ENCODE results near the gene PCNA. TPM values are rescaled to one million over a fixed set of nuclear protein-coding genes. Genes with fewer than 3 reads are reported as not detected.

PCNA gene
- total RNA-seq, 1 donor from 2014 or later = 26.4 TPM

GRCh38 chr20:5146099-5146668, 26.4 kb upstream of the PCNA start:
- DNase-seq = no peak
- intact Hi-C loops (cut with DNase I) = no loop called here
- no peak for ATAC-seq (ENCODE audit: poor library complexity)

DNA sequence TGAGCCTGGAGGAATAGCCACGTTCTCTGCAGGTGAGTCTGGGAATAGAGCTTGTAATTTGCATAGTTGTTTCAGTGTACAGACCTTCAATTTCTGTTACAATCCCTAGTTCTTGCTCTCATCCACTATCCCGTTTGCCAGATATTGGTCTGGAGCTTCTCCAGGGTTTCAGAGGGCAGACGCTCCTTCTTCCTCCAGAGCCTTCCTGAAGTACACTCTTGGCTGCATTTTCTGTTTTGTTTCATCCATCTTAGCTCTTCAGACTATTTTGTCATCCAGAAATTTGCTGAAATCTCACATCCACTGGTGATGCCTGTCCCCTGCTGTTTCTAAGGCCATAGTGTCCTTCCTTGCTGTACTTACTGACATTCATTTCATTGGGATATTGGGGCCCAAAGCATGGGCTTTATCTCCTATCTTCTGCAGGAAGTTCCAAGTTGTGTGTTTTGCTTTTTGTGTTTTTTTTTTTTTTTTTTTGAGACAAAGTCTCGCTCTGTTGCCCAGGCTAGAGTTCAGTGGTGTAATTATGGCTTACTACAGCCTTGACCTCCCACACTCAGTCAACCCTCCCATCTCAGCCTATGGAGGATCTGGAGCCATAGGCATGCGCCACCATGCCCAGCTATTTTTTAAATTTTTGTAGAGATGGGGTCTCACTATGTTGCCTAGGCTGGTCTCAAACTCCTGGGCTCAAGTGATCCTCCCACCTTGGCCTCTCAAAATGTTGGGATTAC, 25.8 kb upstream of the PCNA start:
- no peak for DNase-seq
- no peak for ATAC-seq (ENCODE audit: poor library complexity)
- intact Hi-C loops (cut with DNase I) = no loop called here

GRCh38 chr20:5143851-5144250, 24.1 kb upstream of the PCNA start:
- intact Hi-C loops (cut with DNase I) = no loop called here
- DNase-seq = no peak
- ATAC-seq (ENCODE audit: poor library complexity) = no peak

DNA sequence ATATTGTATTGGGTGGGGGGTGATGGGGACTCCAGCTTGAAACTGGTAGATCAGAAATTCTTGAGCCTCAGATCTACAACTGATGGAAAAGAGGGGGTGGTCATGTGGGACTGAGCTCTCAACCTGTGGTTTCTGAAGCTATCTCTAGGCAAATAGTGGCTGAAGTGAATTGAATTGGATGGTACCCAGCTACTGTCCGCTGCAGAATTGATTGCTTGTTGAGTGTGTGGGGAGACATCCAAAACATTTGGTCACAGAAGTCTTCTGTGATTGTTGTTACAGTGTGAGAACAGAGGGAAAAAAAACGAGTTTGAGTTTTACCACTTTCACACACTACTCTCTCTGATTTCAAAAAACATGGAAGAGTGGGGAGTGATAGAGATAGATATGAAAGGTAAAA, 21.9 kb upstream of the PCNA start:
- intact Hi-C loops (cut with DNase I) = no loop called here
- ATAC-seq (ENCODE audit: poor library complexity) (peak; percentile 32), DNase-seq (no peak)

DNA sequence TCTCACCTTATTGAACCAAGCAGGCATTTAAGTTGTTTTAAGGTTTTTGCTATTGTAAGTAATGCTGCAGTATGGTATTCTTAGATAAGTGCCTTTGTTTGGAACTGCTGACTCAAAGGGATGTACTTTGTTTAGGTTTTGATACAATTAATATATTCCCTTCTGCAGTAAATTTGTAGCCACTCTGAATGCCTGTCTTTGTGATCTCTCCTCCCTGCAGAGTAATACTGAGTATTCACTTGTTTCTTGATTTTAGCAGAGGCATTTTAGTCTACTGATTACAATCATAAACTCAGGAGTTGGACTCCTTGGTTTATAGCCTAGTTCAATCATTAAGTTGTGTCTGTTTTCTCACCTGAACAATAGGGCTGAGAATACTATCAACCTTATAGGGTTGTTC, 20.4 kb upstream of the PCNA start:
- ATAC-seq (ENCODE audit: poor library complexity) (no peak), DNase-seq (no peak)
- intact Hi-C loops (cut with DNase I) = no loop called here

- no peak for DNase-seq
- intact Hi-C loops (cut with DNase I) = no loop called here
- ATAC-seq (ENCODE audit: poor library complexity) = no peak
These were observed 16.3 kb upstream of the PCNA start for GRCh38 chr20:5136096-5136495.

DNA sequence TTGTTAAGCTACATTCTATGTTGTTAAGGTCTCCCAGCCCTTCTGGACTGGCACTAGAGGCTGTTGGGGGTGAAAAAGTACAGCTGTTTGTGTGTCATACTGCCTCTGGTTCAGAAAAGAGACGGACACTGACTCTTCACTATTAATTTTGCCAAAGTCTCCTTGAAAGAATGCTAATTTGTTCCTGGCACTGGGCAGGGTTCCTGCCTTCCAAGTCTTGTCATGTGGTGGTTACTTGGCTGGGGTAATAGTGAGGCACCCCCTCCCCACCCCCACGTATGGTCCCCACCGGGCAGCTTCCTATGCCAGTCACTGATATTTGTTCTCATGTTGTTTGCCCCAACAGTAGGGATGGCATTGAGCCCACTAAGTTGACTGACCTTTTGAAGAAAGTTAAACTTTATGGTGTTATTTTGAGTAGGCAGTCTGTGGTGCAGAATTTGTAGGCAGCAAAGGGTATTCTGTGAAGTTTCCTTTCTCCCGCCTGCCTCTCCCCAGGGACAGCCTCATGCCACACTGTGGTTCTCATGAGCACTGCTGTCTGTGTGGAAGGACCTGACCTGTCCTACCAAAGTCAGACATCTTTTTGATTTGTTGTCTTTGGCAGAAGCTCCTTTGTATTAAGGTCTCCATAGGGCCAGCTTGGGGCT, 15.7 kb upstream of the PCNA start:
- ATAC-seq (ENCODE audit: poor library complexity) = peak; percentile 59
- intact Hi-C loops (cut with DNase I) = no loop called here

GRCh38 chr20:5133998-5134397, 14.2 kb upstream of the PCNA start:
- intact Hi-C loops (cut with DNase I) = loop anchor here (5.0 kb wide), 1 partner anchor 38 kb away; no protein-coding TSS in a partner anchor
- DNase-seq (no peak), ATAC-seq (ENCODE audit: poor library complexity) (no peak)

More for the DNA sequence above, 15.7 kb upstream of the PCNA start:
- DNase-seq = no peak

DNA sequence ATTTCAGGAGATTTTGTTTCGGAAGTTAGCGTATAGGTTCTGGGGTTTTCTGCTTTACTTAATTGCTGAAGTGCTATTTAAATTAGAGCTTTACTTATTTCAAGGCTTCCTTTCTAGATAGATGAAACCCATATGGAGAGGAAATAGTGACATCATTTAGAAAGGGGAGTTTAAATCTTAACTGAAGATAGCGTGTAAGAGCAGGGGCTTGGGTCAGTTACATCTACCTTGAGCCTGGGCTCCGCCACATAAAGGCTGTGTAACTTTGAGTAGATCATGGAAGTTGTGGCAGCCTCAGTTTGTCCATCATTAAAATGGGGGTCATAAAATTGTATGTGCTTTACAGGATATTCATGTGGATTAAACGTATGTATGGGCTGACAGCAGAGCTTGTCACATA, 11.7 kb upstream of the PCNA start:
- DNase-seq (no peak), ATAC-seq (ENCODE audit: poor library complexity) (no peak)
- intact Hi-C loops (cut with DNase I) = loop anchor here (5.0 kb wide), 1 partner anchor 41 kb away; no protein-coding TSS in a partner anchor

DNA sequence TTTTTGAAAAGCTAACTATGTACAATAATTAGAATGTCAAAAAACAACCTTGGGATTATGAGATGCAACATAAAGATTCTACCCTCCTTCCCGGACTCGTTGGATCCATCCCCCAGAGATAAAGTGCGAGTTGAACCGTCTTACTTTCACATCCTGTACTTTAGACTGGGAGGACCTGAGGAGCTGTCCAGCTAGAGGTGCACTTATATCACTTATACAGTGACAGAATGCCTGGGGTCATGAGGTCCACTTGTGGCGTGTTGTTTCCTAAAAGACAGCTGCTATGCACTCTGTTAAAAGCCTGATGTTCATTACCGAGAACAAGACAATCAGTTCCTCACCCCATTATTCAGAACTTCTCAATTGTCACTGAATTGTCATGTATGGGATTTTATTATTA, 9.1 kb upstream of the PCNA start:
- DNase-seq (no peak), ATAC-seq (ENCODE audit: poor library complexity) (no peak)
- intact Hi-C loops (cut with DNase I) = no loop called here

DNA sequence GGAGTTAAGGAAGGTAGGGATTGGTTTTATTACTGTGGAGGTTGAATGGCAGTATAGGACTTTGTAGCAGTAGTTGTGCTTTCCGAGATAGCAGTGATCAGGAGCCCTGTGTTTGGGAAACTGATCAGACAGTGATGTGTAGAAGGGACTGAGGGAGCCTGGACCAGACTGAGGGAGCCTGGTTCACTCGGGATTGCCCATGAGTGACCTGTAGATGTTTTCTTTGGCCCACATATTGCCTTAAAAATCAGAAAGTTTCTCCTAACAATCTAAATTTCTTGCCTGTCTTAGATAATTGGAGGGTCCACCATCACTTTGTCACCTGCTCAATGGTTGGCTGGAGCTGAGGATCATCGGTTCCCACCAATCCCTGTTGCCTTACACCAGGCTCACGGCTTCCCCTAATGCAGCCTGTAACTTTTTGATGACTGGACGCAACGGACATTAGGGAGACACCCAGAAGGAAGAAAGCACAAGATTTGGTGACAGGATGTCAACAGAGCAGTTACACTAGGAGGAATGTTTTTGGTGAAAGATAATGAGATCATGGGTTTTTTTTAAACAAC, 8.2 kb upstream of the PCNA start:
- intact Hi-C loops (cut with DNase I) = no loop called here
- DNase-seq (no peak), ATAC-seq (ENCODE audit: poor library complexity) (no peak)

- peak; percentile 14 for ATAC-seq (ENCODE audit: poor library complexity)
- intact Hi-C loops (cut with DNase I) = no loop called here
- DNase-seq = peak; percentile 54
These were observed 7.6 kb upstream of the PCNA start for GRCh38 chr20:5127204-5127858.

- intact Hi-C loops (cut with DNase I) = loop anchor here (1.0 kb wide), 1 partner anchor 66 kb away; no protein-coding TSS in a partner anchor
- DNase-seq = peak; percentile 100
- peak; percentile 96 for ATAC-seq (ENCODE audit: poor library complexity)
These were observed 6.9 kb upstream of the PCNA start, which contains the start of gene CDS2 for GRCh38 chr20:5126512-5127203. Gene CDS2 (plus strand): TSS chr20:5127008. CDS start chr20:5127093, 85 bp downstream.

DNA sequence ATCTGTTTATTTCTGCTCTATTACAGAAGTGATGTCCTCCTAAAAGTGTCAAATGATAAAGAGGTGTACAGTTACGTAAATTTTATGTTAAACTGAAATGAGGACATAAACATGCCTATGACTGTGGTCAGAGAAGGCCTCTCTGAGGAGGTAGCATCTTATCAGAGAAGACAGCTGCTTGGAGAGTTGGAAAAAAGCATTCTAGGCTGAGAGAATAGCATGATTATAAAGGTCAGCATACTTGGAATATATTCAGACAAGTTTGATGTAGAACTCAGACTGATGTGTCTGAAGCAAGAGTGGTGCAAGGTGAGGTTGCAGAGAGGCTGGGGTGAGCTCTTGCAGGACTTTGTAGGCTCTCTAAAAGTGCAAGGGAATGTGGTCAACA, 3.1 kb upstream of the PCNA start:
- ATAC-seq (ENCODE audit: poor library complexity) (no peak), DNase-seq (no peak)
- intact Hi-C loops (cut with DNase I) = no loop called here

DNA sequence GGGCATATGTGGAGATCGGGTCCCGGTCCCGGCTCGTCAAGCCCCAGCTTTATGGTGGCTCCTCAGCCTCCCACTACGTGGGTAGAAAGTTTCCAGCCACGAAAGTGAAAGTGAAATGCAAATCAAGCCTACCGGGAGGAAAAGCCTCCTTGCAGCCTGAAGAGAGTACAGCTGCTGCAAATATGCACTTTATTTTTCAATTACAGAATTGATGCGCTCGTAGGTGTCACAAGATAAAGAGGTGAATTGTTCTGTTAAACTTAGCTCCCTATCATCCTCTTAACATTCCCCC, 373 bp upstream of the PCNA start:
- ATAC-seq (ENCODE audit: poor library complexity) (no peak), DNase-seq (no peak)
- intact Hi-C loops (cut with DNase I) = no loop called here

- ATAC-seq (ENCODE audit: poor library complexity) = no peak
- no peak for DNase-seq
- intact Hi-C loops (cut with DNase I) = no loop called here
These were observed 669 bp downstream of the PCNA start for GRCh38 chr20:5119143-5119434.

DNA sequence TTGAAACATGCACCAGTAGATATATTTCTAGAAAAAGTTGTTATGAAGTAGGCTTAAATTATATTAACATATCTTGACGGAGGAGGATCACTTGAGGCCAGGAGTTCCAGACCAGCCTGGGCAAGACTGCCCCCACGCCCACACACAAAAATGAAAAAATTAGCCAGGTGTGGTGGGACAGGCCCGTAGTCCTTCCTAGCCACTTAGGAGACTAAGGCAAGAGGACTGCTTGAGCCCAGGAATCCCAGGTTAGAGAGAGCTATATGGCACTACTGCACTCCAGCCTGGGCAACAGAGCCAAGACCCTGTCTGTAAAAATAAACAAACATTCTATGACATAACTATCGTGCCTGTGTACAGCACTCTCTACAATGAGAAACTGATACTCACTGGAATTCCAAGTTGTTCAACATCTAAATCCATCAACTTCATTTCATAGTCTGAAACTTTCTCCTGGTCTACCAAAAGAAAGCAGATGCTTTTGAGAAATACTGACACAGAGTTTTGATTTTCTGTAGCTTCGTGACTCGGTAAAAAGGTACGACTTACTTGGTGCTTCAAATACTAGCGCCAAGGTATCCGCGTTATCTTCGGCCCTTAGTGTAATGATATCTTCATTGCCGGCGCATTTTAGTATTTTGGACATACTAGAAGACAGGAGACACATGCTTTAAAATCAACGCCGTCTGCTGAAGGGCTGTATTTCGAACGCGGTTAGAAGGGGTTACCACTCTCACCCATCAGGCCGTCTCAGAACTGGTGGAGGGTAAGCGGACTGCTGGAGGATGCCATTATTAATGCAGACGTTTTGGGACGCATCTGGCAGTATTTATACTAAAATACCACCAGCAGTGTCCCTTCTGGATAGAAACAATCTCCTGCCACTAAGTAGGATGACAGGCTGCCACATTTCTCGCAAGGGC, 1.3 kb downstream of the PCNA start:
- intact Hi-C loops (cut with DNase I) = no loop called here
- no peak for ATAC-seq (ENCODE audit: poor library complexity)
- DNase-seq = no peak

DNA sequence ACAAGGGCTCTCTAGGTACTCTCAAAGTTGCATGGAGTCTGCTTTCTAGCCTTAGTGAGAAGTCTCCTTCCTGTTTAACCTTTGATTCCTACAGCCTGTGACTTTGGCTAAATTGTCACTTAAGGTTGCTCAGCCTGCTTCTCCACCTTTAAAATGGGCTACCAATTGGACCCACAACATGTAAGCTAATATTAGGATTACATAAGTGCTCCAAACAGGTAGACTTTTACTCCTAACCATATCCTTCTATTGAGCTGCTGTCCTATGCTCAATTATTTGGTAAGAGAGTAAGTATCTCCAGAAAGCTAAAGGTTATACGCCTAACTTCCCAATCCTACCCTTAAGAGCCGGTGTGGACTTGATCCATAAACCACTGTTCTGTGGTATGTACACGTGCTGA, 2.9 kb downstream of the PCNA start:
- ATAC-seq (ENCODE audit: poor library complexity) = no peak

More for the DNA sequence above, 2.9 kb downstream of the PCNA start:
- no peak for DNase-seq
- intact Hi-C loops (cut with DNase I) = no loop called here
